ENCODE results near the gene BBIP1. TPM values are rescaled to one million over a fixed set of nuclear protein-coding genes. Genes with fewer than 3 reads are reported as not detected.

BBIP1 gene
- total and polyA plus RNA-seq, 9 of the 15 experiments (the other 6 are each of a cell fraction or from before 2014, with no cell fraction given) = 5.2 to 31.0 (median 19.4) TPM

GRCh38 chr10:110903280-110904278 lies 15.4 kb downstream of the BBIP1 start:
- FAIRE-seq (no peak), ATAC-seq (peak; percentile 28), DNase-seq (ENCODE audit: extremely low read depth in 1 of 4, low spot score in 3 of 4) (no peak)
- Histone ChIP-seq H3K27ac (ENCODE audit: extremely low read depth, low read depth, low read length) (no peak overlapping the region), H3K9ac (ENCODE audit: insufficient read depth in 1 of 2, low read depth in 2 of 2, low read length in 2 of 2) (no peak overlapping the region), H3K4me3 (no peak overlapping the region), H3K27me3 (ENCODE audit: control insufficient read depth in 2 of 2, insufficient read depth in 2 of 2, low read length in 2 of 2) (no peaks in the 10 kb centered on the region), H3K79me2 (ENCODE audit: control insufficient read depth, insufficient read depth, low read length) (no peaks in the 10 kb centered on the region), H4K20me1 (replicated peaks; ENCODE audit: control insufficient read depth, insufficient read depth, low read length) (no peaks in the 10 kb centered on the region), H3K9me3 (replicated peaks; ENCODE audit: control insufficient read depth, insufficient read depth, low read depth, low read length) (no peaks in the 10 kb centered on the region), H3K4me1 (replicated peaks in 1 of 2; ENCODE audit: control insufficient read depth in 2 of 2, insufficient read depth in 2 of 2, low read length in 2 of 2) (no peaks in the 10 kb centered on the region), H3K36me3 (ENCODE audit: control insufficient read depth, insufficient read depth, low read length) (0 out of 3 replicates have a peak, but pooled peaks cover 8% of the 10 kb centered on the region), H2AFZ (ENCODE audit: low read depth, low read length) (no peak overlapping the region), H3K4me2 (ENCODE audit: insufficient read depth, low read length) (no peak overlapping the region), H3K9me1 (ENCODE audit: control insufficient read depth, insufficient read depth, low read length) (no peaks in the 10 kb centered on the region)
- ChIA-PET CTCF (ENCODE audit: low intra/inter-chr PET ratio) (no interaction called here), POLR2A (interaction anchor here (1.6 kb wide), 1 partner anchor 10 kb away, joined by 5 read pairs; no protein-coding TSS in a partner anchor)
- WGBS (ENCODE audit: insufficient coverage, low coverage, missing lambda C conversion rate) = 18% methylated on average over 3 of the region's 3 CpGs
- BruUV-seq (replicated peaks) = no TSS peak
- TF ChIP-seq STAT5B (CRISPR knock-in tag; IDR thresholded peaks at IDR 0.05) = no peak
- TF ChIP-seq HDAC1 (IDR thresholded peaks at IDR 0.05) = no peak
- TF ChIP-seq EP300 (IDR thresholded peaks at IDR 0.05; ENCODE audit: low read length) = no peak
- no peak for TF ChIP-seq KDM5B (IDR thresholded peaks at IDR 0.05; ENCODE audit: insufficient replicate concordance, low read depth, low read length)
- TF ChIP-seq PML (IDR thresholded peaks at IDR 0.05; ENCODE audit: low read length) = no peak
- TF ChIP-seq PHTF2 (CRISPR knock-in tag; IDR thresholded peaks at IDR 0.05) = no peak
- no peak for TF ChIP-seq ZNF174 (CRISPR knock-in tag; IDR thresholded peaks at IDR 0.05)
- no peak for TF ChIP-seq RFX1 (IDR thresholded peaks at IDR 0.05)
- no peak for TF ChIP-seq STAT6 (CRISPR knock-in tag; IDR thresholded peaks at IDR 0.05)
- TF ChIP-seq, protein P1, sequence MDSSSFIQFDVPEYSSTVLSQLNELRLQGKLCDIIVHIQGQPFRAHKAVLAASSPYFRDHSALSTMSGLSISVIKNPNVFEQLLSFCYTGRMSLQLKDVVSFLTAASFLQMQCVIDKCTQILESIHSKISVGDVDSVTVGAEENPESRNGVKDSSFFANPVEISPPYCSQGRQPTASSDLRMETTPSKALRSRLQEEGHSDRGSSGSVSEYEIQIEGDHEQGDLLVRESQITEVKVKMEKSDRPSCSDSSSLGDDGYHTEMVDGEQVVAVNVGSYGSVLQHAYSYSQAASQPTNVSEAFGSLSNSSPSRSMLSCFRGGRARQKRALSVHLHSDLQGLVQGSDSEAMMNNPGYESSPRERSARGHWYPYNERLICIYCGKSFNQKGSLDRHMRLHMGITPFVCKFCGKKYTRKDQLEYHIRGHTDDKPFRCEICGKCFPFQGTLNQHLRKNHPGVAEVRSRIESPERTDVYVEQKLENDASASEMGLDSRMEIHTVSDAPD (CRISPR knock-in tag; IDR thresholded peaks at IDR 0.05) = no peak
- no peak for TF ChIP-seq ZNF197 (CRISPR knock-in tag; IDR thresholded peaks at IDR 0.05; ENCODE audit: low read depth)
- in situ Hi-C loops (cut with MboI) = no loop called here
- intact Hi-C loops (cut with micrococcal nuclease) = no loop called here

Measured in K562 (cell line).